Type B pancreatic cell (in vitro differentiated cells): Measurements from ENCODE around the gene TMEM106B. TPM values are rescaled to one million over a fixed set of nuclear protein-coding genes. Genes with fewer than 3 reads are reported as not detected.

Source experiments
- DNase-seq: peaks from one replicate; pipeline ENCODE4 v3.0.0; 2021; ENCODE audit warnings: mixed read lengths; ENCODE audit not compliant: unreplicated experiment; ENCODE audit errors: extremely low spot score
- H3K27ac Mint-ChIP-seq: 2 replicates; pipeline ENCODE4 v1.8.0; 2021; ENCODE audit warnings: mild to moderate bottlenecking, mixed read lengths
- H3K27me3 Mint-ChIP-seq: 2 replicates; pipeline ENCODE4 v1.8.0; 2021; ENCODE audit warnings: mixed read lengths
- H3K36me3 Mint-ChIP-seq: 2 replicates; pipeline ENCODE4 v1.8.0; 2021; ENCODE audit warnings: mixed read lengths
- H3K4me1 Mint-ChIP-seq: one replicate; pipeline ENCODE4 v1.8.0; 2021; ENCODE audit warnings: mixed read lengths; ENCODE audit not compliant: unreplicated experiment
- H3K4me3 Mint-ChIP-seq: 2 replicates; pipeline ENCODE4 v1.8.0; 2021; ENCODE audit warnings: mild to moderate bottlenecking, mixed read lengths
- H3K9me3 Mint-ChIP-seq: 2 replicates; pipeline ENCODE4 v1.8.0; 2021; ENCODE audit warnings: mixed read lengths
- total RNA-seq: library from RNA; stranded (reverse); gene quantifications from 2 replicates; pipeline ENCODE4 v1.2.1, GENCODE V29; 2021; ENCODE audit warnings: low replicate concordance
- TF ChIP-seq, protein P1 (sequence below): fragments of 200-600 bp; sonication (generic); conservative IDR thresholded peaks from 2 replicates; pipeline ENCODE4 v1.5.0; 2021; ENCODE audit warnings: antibody characterized with exemption, mild to moderate bottlenecking

TMEM106B gene
- total RNA-seq, 1 donor from 2014 or later, result 49.3 TPM

DNA sequence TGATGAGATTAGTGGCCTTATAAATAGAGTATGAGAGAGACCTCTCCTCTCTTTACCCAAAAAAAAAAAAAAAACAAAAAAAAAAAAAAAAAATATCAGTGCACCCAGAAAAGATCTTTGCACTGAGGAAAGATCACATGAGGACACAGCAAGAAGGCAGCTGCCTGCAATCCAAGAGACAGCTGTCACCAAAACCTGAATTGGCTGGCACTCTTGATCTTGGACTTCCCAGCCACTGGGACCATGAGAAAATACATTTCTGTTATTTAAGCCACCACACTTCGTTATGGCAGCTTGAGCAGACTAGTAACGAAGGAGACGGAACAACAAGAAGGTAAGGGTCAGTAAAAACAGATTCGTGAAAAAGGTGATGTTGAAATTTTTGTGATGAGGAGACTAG lies 47.0 kb downstream of the TMEM106B start:
- no peak overlapping the region for H3K27ac Mint-ChIP-seq
- no peaks in the 10 kb centered on the region for H3K27me3 Mint-ChIP-seq
- TF ChIP-seq, protein P1, sequence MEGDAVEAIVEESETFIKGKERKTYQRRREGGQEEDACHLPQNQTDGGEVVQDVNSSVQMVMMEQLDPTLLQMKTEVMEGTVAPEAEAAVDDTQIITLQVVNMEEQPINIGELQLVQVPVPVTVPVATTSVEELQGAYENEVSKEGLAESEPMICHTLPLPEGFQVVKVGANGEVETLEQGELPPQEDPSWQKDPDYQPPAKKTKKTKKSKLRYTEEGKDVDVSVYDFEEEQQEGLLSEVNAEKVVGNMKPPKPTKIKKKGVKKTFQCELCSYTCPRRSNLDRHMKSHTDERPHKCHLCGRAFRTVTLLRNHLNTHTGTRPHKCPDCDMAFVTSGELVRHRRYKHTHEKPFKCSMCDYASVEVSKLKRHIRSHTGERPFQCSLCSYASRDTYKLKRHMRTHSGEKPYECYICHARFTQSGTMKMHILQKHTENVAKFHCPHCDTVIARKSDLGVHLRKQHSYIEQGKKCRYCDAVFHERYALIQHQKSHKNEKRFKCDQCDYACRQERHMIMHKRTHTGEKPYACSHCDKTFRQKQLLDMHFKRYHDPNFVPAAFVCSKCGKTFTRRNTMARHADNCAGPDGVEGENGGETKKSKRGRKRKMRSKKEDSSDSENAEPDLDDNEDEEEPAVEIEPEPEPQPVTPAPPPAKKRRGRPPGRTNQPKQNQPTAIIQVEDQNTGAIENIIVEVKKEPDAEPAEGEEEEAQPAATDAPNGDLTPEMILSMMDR, result no peak
- DNase-seq, result no peak
- H3K36me3 Mint-ChIP-seq, result no peaks in the 10 kb centered on the region
- no peaks in the 10 kb centered on the region for H3K9me3 Mint-ChIP-seq
- H3K4me3 Mint-ChIP-seq, result no peak overlapping the region
- no peaks in the 10 kb centered on the region for H3K4me1 Mint-ChIP-seq

GRCh38 chr7:12267542-12267941 lies 56.4 kb downstream of the TMEM106B start:
- DNase-seq, result no peak
- Mint-ChIP-seq H3K27me3 (no peaks in the 10 kb centered on the region), H3K4me1 (no peaks in the 10 kb centered on the region), H3K27ac (no peak overlapping the region), H3K9me3 (no peaks in the 10 kb centered on the region), H3K36me3 (no peaks in the 10 kb centered on the region), H3K4me3 (no peak overlapping the region)
- TF ChIP-seq, protein P1, result no peak

DNA sequence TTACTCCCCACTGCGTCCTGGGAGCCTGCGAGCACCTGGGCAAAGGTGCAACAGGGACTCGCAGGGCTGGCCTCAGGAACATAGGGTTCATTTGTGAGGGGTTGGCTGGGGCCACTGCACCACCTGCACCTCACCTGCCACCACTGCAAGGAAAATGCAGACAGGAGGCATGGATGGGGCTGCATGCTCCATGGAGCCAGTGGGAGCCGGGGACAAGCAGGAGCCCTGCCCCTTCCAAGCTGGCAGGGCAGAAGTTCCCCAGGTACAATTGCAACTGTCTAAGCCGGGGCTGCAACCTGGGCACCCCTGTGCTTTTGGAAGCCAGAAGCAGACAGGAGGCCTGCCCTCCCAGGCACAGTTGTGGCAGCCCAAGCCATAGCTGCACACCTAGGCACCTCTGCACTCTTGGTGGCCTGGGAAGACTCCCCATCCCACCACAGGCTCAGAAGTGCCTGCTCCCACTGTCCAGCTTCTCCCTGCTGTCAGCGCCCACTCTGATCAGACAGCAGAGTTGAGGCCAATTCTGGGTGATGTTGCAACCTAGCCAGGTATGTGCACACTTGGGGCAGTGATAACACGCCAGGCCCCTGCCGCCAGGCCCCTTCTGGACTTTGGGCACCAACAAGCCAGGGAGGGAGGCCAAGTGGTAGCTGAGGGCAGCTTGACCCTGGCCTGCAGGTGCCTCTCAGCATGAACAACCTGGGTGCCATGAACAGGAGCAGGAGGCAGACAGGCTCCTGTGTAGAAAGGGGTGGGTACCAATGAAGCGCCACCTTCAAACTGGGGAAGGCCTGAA lies 58.2 kb downstream of the TMEM106B start:
- no peak for DNase-seq
- Mint-ChIP-seq H3K27ac (no peak overlapping the region), H3K27me3 (no peaks in the 10 kb centered on the region), H3K9me3 (no peaks in the 10 kb centered on the region), H3K36me3 (no peaks in the 10 kb centered on the region), H3K4me1 (no peaks in the 10 kb centered on the region), H3K4me3 (no peak overlapping the region)
- TF ChIP-seq, protein P1, result no peak

DNA sequence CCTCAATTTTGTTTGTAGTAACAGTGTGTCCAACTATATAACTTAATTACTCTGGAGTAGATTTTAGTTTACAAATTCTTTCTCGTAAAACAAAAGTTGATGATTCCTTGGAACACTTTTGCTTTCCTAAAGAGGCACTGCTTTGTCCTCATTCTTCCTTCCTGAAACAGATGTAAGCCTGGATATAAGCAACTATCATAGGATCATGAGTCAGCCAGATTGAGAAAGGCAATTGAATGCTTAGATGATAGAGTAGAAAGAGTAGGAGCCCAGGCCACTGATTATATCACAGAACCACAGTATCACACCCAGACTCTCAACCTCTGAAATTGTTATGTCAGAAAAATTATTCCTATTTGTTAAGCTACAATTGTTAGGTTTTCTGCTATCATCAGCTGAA lies 69.9 kb downstream of the TMEM106B start:
- no peaks in the 10 kb centered on the region for H3K36me3 Mint-ChIP-seq
- H3K9me3 Mint-ChIP-seq, result peaks cover 6% of the 10 kb centered on the region
- DNase-seq, result no peak
- peaks cover 12% of the 10 kb centered on the region for H3K27me3 Mint-ChIP-seq
- H3K4me3 Mint-ChIP-seq, result no peak overlapping the region
- H3K27ac Mint-ChIP-seq, result no peak overlapping the region
- TF ChIP-seq, protein P1, result no peak
- H3K4me1 Mint-ChIP-seq, result no peaks in the 10 kb centered on the region

DNA sequence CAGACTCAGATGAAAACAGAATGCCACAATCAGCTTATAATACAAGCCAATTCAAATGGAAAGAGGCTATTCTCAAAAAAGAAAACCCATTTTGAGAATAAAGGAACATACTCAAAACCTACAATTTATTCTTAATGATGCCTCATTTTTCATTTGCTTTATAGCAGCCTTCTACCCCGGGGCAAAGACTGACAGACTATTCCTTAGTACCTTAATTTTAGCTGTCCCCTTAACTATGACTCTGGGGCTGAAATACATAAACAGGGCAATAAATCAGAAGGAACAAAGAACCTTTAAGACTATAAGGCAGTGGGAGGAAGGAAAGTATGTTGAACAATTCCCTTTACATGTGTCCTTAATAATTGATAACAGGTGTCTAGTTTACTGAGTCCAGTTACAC lies 76.8 kb downstream of the TMEM106B start:
- DNase-seq, result no peak
- H3K27me3 Mint-ChIP-seq, result peaks cover 13% of the 10 kb centered on the region
- H3K4me3 Mint-ChIP-seq, result peak overlapping the region; percentile 30
- H3K4me1 Mint-ChIP-seq, result peaks cover 15% of the 10 kb centered on the region
- H3K9me3 Mint-ChIP-seq, result peaks cover 14% of the 10 kb centered on the region
- H3K27ac Mint-ChIP-seq, result peak overlapping the region; percentile 36
- no peaks in the 10 kb centered on the region for H3K36me3 Mint-ChIP-seq
- TF ChIP-seq, protein P1, result no peak
